Panc1 (cell line): ENCODE measurements around the gene CMTM3. TPM values are rescaled to one million over a fixed set of nuclear protein-coding genes. Genes with fewer than 3 reads are reported as not detected.
"Not testable (repeated sequence)": the region's sequence is repeated elsewhere in the genome, so short reads cannot be mapped to it uniquely, and the experiment has no call there.

Experiments used
- ATAC-seq: fragments of 200-7000 bp; cut with Tn5 transposase; 2 replicates; pipeline ENCODE4 v1.9.1; 2020; ENCODE audit warnings: mild to moderate bottlenecking, moderate library complexity
- BruUV-seq: library from RNA; stranded (reverse); fragments of 400-500 nt; replicated peaks from 2 replicates; lab custom pipeline; 2021; lab: Mats Ljungman, UMichigan
- CTCF ChIA-PET: fragments of 300-600 bp; sonication (Branson Sonifier 250); formaldehyde crosslinking; loops from one replicate; lab custom pipeline; 2022; ENCODE audit warnings: antibody characterized with exemption; lab: Charles Lee
- POLR2A ChIA-PET: fragments of 300-600 bp; sonication (Branson Sonifier 250); formaldehyde crosslinking; loops from one replicate; lab custom pipeline; 2022; ENCODE audit warnings: antibody characterized with exemption; lab: Charles Lee
- DNase-seq: peaks from one replicate; pipeline ENCODE4 v3.0.0-alpha.2; 2010; ENCODE audit warnings: low read depth, low spot score
- H3K27ac ChIP-seq: 2 replicates; pipeline ENCODE4 v1.5.1; 2011; ENCODE audit warnings: mild to moderate bottlenecking, low read length, inconsistent platforms
- H3K27me3 ChIP-seq: fragments of 200-500 bp; sonication (Bioruptor generic); 2 replicates; pipeline ENCODE4 v1.6.0; 2014; ENCODE audit warnings: low read length, inconsistent platforms; ENCODE audit not compliant: control insufficient read depth, insufficient read depth
- H3K36me3 ChIP-seq: fragments of 200-500 bp; sonication (Bioruptor generic); 2 replicates; pipeline ENCODE4 v1.5.1; 2014; ENCODE audit warnings: inconsistent platforms, mild to moderate bottlenecking, low read length, moderate library complexity; ENCODE audit not compliant: control insufficient read depth, insufficient read depth
- H3K4me1 ChIP-seq: 2 replicates; pipeline ENCODE4 v1.5.1; 2011; ENCODE audit warnings: inconsistent platforms, mild to moderate bottlenecking, low read length, moderate library complexity; ENCODE audit not compliant: control insufficient read depth, insufficient read depth
- H3K4me3 ChIP-seq, 2 experiments: 2 replicates each; pipeline ENCODE4 v1.5.1; 2011 to 2012; ENCODE audit warnings: low read depth in 2 of 2, low read length in 2 of 2, mild to moderate bottlenecking in 2 of 2, inconsistent platforms in 1 of 2, moderate library complexity in 1 of 2
- H3K9me3 ChIP-seq: fragments of 200-500 bp; sonication (Bioruptor generic); 2 replicates; pipeline ENCODE4 v1.5.1; 2014; ENCODE audit warnings: low read depth, mild to moderate bottlenecking, inconsistent platforms, low read length, moderate library complexity; ENCODE audit not compliant: control insufficient read depth, insufficient read depth
- POLR2AphosphoS5 ChIP-seq: IDR thresholded peaks from 2 replicates; pipeline ENCODE4 v1.6.1; 2012; ENCODE audit warnings: mild to moderate bottlenecking, low read depth, low read length, moderate library complexity
- SIN3A ChIP-seq: IDR thresholded peaks from 2 replicates; pipeline ENCODE4 v1.6.1; 2012; ENCODE audit warnings: low read depth, mild to moderate bottlenecking, low read length, moderate library complexity, borderline replicate concordance; ENCODE audit not compliant: insufficient read depth
- TCF7L2 ChIP-seq: IDR thresholded peaks from 2 replicates; pipeline ENCODE4 v1.6.1; 2011; ENCODE audit warnings: mild to moderate bottlenecking, low read depth, low read length, inconsistent platforms
- in situ Hi-C: cut with HindIII; loops from 2 replicates; pipeline ENCODE4 v1.10.0; 2016; ENCODE audit warnings: low sequenced_read_pairs, low pct_unique_long_range_greater_than_20kb
- intact Hi-C: fragments of 100-400 bp; cut with micrococcal nuclease; formaldehyde crosslinking; loops from one replicate; pipeline ENCODE4 v1.10.0; 2022; ENCODE audit not compliant: unreplicated experiment
- total RNA-seq: library from RNA; stranded (reverse); gene quantifications from one replicate; pipeline ENCODE4 v1.2.1, GENCODE V29; 2021; ENCODE audit not compliant: unreplicated experiment
- TF ChIP-seq, protein P1 (sequence below): fragments of 450-650 bp; IDR thresholded peaks from 2 replicates; pipeline ENCODE4 v1.5.1; 2017; ENCODE audit warnings: mild to moderate bottlenecking
- TF ChIP-seq, protein P2 (sequence below), 2 experiments: IDR thresholded peaks; 2 replicates each; pipeline ENCODE4 v1.6.1; 2011 to 2012; ENCODE audit warnings: low read depth in 2 of 2, control low read depth in 1 of 2, low read length in 1 of 2, mild to moderate bottlenecking in 1 of 2, moderate library complexity in 1 of 2; ENCODE audit not compliant: insufficient read depth in 1 of 2

CMTM3 gene
- total RNA-seq, 1 experiment from 2014 or later = 45.8 TPM

DNA sequence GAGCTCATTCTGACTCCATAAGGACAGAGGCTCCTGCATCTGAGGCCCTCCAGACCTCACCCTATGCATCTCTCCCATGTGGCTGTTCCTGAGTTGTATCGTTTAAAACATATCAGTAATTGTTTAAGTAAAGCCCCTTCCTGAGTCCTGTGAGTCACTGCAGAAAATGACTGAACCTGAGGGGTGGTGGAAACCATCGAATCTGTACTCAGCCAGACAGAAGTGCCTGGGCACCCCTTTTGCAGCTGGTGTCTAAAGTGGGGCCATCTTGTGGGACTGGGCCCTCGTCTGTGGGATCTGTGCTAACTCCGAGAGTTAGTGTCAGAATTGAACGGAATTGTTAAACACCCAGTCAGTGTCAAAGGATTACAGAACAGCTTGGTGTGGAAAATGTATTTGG, 25.4 kb downstream of the CMTM3 start:
- DNase-seq = no peak

DNA sequence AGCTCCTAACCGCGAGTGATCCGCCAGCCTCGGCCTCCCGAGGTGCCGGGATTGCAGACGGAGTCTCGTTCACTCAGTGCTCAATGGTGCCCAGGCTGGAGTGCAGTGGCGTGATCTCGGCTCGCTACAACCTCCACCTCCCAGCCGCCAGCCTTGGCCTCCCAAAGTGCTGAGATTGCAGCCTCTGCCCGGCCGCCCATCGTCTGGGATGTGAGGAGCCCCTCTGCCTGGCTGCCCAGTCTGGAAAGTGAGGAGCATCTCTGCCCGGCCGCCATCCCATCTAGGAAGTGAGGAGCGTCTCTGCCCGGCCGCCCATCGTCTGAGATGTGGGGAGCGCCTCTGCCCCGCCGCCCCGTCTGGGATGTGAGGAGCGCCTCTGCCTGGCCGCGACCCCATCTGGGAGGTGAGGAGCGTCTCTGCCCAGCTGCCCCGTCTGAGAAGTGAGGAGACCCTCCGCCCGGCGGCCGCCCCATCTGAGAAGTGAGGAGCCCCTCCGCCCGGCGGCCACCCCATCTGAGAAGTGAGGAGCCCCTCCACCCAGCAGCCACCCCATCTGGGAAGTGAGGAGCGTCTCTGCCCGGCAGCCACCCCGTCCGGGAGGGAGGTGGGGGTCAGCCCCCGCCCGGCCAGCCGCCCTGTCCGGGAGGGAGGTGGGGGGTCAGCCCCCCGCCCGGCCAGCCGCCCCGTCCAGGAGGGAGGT, 26.2 kb downstream of the CMTM3 start:
- BruUV-seq, H3K4me3 ChIP-seq, H3K36me3 ChIP-seq, CTCF ChIA-PET, H3K27me3 ChIP-seq, intact Hi-C loops, in situ Hi-C loops, H3K4me1 ChIP-seq, POLR2A ChIA-PET, H3K9me3 ChIP-seq, DNase-seq, H3K27ac ChIP-seq, ATAC-seq: not testable (repeated sequence)

More for the DNA sequence above, 25.4 kb downstream of the CMTM3 start:
- intact Hi-C loops = no loop called here
- in situ Hi-C loops = no loop called here
- Histone ChIP-seq H3K9me3 (no peaks in the 10 kb centered on the region), H3K4me1 (no peaks in the 10 kb centered on the region), H3K4me3 (no peak overlapping the region), H3K27me3 (no peaks in the 10 kb centered on the region), H3K36me3 (no peaks in the 10 kb centered on the region), H3K27ac (no peak overlapping the region)
- ATAC-seq = no peak
- no peak for TF ChIP-seq TCF7L2
- ChIA-PET CTCF (no interaction called here), POLR2A (interaction anchor here (0.5 kb wide), 1 partner anchor 16 kb away, joined by 3 read pairs; no protein-coding TSS in a partner anchor)
- no TSS peak for BruUV-seq

DNA sequence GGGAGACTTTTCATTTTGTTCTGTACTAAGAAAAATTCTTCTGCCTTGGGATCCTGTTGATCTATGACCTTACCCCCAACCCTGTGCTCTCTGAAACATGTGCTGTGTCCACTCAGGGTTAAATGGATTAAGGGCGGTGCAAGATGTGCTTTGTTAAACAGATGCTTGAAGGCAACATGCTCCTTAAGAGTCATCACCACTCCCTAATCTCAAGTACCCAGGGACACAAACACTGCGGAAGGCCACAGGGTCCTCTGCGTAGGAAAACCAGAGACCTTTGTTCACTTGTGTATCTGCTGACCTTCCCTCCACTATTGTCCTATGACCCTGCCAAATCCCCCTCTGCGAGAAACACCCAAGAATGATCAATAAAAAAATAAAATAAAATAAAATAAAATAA, 27.1 kb downstream of the CMTM3 start:
- DNase-seq, H3K9me3 ChIP-seq, intact Hi-C loops, ATAC-seq, H3K27me3 ChIP-seq, H3K4me1 ChIP-seq, BruUV-seq, H3K36me3 ChIP-seq, POLR2A ChIA-PET, H3K27ac ChIP-seq, CTCF ChIA-PET, H3K4me3 ChIP-seq, in situ Hi-C loops: not testable (repeated sequence)

DNA sequence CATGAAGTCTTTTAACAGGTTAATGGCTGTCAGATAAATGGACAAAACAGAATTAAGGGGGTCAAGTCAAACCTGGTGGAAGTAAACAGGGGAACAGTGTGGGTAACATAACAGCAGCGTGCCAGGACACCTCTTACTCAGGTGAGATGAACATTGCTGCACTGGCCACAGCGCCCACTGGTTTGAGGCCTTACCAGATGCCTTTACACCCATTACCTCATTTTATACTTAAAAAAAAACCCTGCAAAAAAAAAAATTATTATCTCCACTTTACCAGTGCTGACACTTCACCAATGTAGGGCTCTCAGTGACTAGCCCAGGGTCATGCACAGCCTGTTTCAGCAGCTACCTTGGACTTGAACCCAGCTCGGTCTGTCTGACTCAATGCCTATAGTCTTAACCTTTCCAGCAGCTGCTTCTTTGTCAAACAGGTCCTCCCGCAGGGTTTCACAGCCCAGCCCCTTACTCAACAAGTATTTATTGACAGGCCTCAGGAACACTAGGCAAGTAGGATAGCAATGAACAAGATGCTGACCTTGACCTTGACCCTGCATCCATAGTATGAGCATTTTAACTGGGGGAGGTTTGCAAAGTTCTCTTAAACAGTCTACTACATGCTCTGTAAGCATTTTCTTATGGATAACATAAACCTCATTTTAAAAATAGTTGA, 30.2 kb downstream of the CMTM3 start:
- H3K9me3 ChIP-seq = no peaks in the 10 kb centered on the region
- no TSS peak for BruUV-seq
- ATAC-seq = no peak
- no peak overlapping the region for H3K27ac ChIP-seq
- no peak overlapping the region for H3K4me3 ChIP-seq
- DNase-seq = no peak
- H3K4me1 ChIP-seq = no peaks in the 10 kb centered on the region
- H3K36me3 ChIP-seq = no peaks in the 10 kb centered on the region
- intact Hi-C loops = no loop called here
- TF ChIP-seq TCF7L2 = no peak
- POLR2A ChIA-PET = no interaction called here
- no peaks in the 10 kb centered on the region for H3K27me3 ChIP-seq
- in situ Hi-C loops = no loop called here
- CTCF ChIA-PET = no interaction called here

DNA sequence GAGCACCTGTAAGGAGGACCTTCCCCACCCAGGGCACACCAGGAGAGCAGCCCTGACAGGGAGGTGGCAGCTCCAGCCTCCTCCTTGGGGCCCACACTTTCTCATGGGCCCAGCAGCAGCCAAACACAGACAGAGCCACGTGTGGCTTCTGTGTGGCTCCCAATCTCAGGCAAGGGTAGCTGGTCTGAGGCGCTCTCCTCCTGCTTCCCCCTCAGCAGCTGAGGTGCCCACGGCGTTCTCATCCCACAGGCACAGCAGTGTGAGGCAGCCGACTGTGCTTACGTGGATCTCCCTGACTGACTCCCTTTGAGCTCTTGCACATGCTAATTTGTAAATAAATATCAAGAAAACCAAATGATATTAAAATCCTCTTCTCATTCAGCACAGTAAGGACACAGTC, 30.9 kb downstream of the CMTM3 start:
- H3K4me1 ChIP-seq = no peaks in the 10 kb centered on the region
- ChIA-PET CTCF (no interaction called here), POLR2A (no interaction called here)
- H3K27ac ChIP-seq = no peak overlapping the region
- intact Hi-C loops = no loop called here
- TF ChIP-seq, protein P1, sequence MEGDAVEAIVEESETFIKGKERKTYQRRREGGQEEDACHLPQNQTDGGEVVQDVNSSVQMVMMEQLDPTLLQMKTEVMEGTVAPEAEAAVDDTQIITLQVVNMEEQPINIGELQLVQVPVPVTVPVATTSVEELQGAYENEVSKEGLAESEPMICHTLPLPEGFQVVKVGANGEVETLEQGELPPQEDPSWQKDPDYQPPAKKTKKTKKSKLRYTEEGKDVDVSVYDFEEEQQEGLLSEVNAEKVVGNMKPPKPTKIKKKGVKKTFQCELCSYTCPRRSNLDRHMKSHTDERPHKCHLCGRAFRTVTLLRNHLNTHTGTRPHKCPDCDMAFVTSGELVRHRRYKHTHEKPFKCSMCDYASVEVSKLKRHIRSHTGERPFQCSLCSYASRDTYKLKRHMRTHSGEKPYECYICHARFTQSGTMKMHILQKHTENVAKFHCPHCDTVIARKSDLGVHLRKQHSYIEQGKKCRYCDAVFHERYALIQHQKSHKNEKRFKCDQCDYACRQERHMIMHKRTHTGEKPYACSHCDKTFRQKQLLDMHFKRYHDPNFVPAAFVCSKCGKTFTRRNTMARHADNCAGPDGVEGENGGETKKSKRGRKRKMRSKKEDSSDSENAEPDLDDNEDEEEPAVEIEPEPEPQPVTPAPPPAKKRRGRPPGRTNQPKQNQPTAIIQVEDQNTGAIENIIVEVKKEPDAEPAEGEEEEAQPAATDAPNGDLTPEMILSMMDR = no peak
- TF ChIP-seq, protein P2, sequence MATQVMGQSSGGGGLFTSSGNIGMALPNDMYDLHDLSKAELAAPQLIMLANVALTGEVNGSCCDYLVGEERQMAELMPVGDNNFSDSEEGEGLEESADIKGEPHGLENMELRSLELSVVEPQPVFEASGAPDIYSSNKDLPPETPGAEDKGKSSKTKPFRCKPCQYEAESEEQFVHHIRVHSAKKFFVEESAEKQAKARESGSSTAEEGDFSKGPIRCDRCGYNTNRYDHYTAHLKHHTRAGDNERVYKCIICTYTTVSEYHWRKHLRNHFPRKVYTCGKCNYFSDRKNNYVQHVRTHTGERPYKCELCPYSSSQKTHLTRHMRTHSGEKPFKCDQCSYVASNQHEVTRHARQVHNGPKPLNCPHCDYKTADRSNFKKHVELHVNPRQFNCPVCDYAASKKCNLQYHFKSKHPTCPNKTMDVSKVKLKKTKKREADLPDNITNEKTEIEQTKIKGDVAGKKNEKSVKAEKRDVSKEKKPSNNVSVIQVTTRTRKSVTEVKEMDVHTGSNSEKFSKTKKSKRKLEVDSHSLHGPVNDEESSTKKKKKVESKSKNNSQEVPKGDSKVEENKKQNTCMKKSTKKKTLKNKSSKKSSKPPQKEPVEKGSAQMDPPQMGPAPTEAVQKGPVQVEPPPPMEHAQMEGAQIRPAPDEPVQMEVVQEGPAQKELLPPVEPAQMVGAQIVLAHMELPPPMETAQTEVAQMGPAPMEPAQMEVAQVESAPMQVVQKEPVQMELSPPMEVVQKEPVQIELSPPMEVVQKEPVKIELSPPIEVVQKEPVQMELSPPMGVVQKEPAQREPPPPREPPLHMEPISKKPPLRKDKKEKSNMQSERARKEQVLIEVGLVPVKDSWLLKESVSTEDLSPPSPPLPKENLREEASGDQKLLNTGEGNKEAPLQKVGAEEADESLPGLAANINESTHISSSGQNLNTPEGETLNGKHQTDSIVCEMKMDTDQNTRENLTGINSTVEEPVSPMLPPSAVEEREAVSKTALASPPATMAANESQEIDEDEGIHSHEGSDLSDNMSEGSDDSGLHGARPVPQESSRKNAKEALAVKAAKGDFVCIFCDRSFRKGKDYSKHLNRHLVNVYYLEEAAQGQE (IDR thresholded peaks at IDR 0.05; ENCODE audit: insufficient read depth in 1 of 2, low read depth in 2 of 2, low read length in 1 of 2) = no peak
- no peak for TF ChIP-seq TCF7L2
- no peak for TF ChIP-seq SIN3A
- TF ChIP-seq POLR2AphosphoS5 = no peak
- in situ Hi-C loops = no loop called here
- no TSS peak for BruUV-seq
- no peaks in the 10 kb centered on the region for H3K36me3 ChIP-seq
- no peaks in the 10 kb centered on the region for H3K9me3 ChIP-seq
- no peak for DNase-seq
- H3K4me3 ChIP-seq = no peak overlapping the region
- no peaks in the 10 kb centered on the region for H3K27me3 ChIP-seq
- no peak for ATAC-seq
